Measurements from ENCODE around the gene SYTL2.
A peak's percentile ranks its signal among the peaks of the same experiment; 100 is the strongest.
"Not testable (repeated sequence)": the region's sequence is repeated elsewhere in the genome, so short reads cannot be mapped to it uniquely, and the experiment has no call there.

Gene SYTL2, protein sequence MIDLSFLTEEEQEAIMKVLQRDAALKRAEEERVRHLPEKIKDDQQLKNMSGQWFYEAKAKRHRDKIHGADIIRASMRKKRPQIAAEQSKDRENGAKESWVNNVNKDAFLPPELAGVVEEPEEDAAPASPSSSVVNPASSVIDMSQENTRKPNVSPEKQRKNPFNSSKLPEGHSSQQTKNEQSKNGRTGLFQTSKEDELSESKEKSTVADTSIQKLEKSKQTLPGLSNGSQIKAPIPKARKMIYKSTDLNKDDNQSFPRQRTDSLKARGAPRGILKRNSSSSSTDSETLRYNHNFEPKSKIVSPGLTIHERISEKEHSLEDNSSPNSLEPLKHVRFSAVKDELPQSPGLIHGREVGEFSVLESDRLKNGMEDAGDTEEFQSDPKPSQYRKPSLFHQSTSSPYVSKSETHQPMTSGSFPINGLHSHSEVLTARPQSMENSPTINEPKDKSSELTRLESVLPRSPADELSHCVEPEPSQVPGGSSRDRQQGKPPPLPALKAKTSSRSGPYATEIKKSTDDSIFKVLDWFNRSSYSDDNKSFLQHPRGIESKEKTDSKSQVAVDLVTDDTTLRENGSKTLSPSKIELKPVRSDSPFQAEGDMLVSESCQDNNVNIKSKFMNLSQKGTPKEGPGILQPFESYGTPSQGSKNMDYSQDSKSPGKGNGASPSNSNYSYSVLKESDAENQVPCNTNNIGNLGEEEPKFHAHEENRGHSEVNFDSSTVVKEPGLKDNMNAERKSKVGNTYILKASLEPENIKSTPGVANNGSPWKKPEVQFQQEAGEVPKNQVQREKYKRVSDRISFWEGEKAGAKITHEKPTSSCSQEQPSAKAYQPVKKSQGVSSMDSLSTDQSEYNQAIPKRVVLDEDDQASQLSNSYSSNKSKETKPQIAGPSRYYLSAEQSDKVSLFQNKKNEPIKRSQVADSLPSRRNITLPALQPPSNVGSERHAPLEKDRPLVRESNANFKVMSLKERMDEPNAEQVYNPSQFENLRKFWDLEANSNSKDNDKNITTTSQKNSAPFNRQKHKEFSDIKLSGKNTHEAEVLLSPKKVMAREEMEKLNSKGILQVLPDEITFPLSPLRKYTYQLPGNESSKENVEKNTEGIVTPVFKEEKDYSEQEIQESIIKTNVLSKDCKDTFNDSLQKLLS (N-terminal part only)

GRCh38 chr11:85810871-85811611 is at the start of gene SYTL2:
SYTL2 (minus strand) TSS chr11:85811141; CDS start chr11:85757725, 53,416 bp downstream.
- peak; percentile 89 for DNase-seq

DNA sequence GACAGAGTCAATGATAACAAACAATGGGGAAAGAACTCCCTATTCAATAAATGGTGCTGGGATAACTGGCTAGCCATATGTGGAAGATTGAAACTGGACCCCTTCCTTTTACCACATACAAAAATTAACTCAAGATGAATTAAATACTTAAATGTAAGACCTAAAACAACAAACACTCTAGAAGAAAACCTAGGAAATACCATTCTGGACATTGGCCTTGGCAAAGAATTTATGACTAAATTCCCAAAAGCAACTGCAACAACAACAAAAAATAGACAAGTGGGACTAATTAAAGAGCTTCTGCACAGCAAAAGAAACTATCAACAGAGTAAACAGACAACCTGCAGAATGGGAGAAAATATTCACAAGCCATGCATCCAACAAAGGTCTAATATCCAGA is 48.6 kb upstream of the SYTL2 start:
- DNase-seq = not testable (repeated sequence)

DNA sequence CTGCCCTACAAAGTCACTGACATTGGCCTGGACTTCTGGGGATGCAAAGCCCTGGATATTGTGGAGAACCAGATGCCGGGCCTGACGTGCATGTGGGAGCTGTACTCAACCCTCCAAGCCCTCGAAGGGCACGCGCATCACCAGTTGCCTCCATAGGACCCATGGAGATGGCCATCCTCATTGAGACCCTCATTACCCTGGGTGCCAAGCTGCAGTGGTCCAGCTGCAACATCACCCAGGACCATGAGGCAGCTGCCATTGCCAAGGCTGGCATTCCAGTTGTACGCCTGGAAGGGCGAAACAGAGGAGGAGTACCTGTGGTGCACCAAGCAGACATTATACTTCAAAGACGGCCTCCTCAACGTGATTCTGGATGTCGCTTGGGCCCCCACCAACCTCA is 46.2 kb upstream of the SYTL2 start:
- DNase-seq = no peak

- DNase-seq = no peak
Observed at GRCh38 chr11:85855341-85855656, 44.4 kb upstream of the SYTL2 start, which contains the start of gene CCDC83. CCDC83 (plus strand) TSS chr11:85855383; CDS start chr11:85865124, 9,741 bp downstream.

- DNase-seq = peak; percentile 99
Observed at GRCh38 chr11:85854557-85855340, 43.8 kb upstream of the SYTL2 start.

GRCh38 chr11:85854212-85854556 is 43.2 kb upstream of the SYTL2 start:
- DNase-seq = no peak

GRCh38 chr11:85853541-85853940 is 42.6 kb upstream of the SYTL2 start:
- not testable (repeated sequence) for DNase-seq

DNA sequence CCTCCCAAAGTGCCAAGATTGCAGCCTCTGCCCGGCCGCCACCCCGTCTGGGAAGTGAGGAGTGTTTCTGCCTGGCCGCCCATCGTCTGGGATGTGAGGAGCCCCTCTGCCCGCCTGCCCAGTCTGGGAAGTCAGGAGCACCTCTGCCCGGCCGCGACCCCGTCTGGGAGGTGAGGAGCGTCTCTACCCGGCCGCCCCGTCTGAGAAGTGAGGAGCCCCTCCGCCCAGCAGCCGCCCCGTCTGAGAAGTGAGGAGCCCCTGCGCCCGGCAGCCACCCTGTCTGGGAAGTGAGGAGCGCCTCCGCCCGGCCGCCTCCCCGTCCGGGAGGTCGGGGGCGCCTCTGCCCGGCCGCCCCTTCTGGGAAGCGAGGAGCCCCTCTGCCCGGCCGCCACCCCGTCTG is 41.8 kb upstream of the SYTL2 start:
- not testable (repeated sequence) for DNase-seq

DNA sequence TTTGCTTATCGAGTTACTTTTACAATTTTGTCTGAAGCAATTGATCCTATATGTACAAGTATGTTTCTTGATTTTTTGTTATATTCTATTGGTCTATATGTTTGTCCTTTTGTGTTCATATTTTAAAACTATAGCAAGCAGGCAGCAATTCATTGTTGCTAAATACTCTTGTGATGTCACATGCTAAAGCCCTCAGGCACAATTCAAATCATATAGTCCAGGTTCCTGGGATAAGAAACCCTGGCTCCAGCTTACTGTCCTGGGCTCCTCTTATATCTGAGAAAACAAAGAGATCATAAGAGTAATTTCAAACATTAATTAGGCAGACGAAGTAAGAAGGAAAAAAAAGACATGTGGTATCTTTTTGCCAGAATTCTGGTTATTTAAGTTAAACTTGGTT is 37.6 kb upstream of the SYTL2 start:
- no peak for DNase-seq

- DNase-seq = no peak
Observed at GRCh38 chr11:85848006-85848405, 37.1 kb upstream of the SYTL2 start.

- no peak for DNase-seq
Observed at GRCh38 chr11:85847436-85847835, 36.5 kb upstream of the SYTL2 start.

GRCh38 chr11:85845124-85845631 is 34.2 kb upstream of the SYTL2 start:
- no peak for DNase-seq

DNA sequence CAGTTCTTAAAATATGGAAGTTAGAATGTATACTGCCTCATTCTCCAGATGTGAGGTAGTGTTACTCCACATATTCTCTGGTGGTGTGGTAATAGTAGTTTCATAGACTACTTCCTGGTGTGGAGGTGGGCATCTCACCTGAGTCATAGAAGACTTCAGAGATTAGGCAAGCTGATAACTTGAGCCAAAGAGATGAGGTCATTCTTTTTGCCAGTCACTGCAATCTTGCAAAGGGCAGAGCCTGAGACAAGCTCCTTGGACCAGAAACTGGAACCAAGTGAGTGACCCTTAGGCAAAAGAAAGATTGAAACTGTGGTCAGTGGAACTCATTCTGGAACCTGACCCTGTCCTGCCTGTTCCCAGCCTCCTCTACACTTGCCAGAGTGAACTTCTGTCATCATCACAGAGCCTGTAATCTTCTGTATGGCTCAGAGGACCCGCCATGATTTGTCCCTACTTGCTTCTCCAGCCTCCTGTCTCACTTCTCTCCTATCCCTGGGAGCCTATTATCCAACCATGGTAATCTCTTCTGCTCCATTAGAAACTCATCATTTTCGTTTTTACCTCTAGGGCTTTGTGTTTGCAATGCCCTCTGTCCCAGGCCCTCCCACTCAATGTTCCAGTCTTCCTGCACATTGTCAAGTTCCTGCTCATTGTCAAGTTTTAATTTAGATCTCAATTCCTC is 33.6 kb upstream of the SYTL2 start:
- no peak for DNase-seq

DNA sequence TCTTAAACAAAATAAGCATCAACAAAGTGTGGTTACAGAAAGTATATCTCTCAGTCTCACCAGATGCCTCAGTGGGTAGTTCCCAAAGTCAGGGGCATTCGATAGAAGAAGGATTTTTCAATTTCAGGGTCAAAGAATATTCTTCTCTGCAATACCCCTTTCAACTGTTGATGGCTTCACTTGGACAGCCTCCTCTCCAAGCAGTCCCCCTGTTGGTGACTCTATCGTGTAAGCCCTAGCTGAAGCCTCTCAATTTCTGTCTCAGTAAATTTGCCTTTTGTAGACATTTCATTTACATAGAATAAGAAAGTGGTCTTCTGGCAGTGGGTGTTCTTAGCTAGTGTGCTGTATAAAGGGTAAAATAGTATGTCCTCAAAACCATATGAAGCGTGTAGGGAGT is 33.0 kb upstream of the SYTL2 start:
- no peak for DNase-seq

DNA sequence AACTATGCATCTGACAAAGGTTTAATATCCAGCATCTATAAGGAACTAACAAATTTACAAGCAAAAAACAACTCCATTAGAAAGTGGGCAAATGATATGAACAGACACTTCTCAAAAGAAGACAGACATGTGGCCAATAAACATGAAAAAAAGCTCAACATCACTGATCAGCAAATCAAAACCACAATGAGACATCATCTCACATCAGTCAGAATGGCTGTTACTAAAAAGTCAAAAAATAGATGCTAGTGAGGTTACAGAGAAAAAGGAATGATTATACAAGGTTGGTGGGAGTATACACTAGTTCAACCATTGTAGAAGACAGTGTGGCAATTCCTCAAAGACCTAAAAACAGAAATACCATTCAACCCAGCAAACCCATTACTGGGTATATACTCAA is 30.0 kb upstream of the SYTL2 start:
- not testable (repeated sequence) for DNase-seq

- DNase-seq = no peak
Observed at GRCh38 chr11:85835729-85836128, 24.8 kb upstream of the SYTL2 start.

- no peak for DNase-seq
Observed at GRCh38 chr11:85835263-85835662, 24.3 kb upstream of the SYTL2 start.

GRCh38 chr11:85831050-85831449 is 20.1 kb upstream of the SYTL2 start:
- no peak for DNase-seq

DNA sequence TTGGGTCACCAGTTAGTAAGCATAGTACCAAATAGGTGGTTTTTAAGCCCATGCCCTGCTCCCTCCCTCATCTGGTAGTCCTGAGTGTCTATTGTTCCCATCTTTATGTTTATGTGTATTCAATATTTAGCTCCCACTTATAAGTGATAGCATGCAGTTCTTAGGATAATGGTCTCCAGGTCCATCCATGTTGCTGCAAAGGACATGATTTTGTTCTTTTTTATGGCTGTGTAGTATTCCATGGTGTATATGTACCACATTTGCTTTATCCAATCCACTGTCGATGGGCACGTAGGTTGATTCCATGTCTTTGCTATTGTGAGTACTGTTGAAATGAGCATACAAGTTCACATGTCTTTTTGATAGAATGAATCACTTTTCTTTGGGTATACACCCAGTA is 18.2 kb upstream of the SYTL2 start:
- DNase-seq = no peak

DNA sequence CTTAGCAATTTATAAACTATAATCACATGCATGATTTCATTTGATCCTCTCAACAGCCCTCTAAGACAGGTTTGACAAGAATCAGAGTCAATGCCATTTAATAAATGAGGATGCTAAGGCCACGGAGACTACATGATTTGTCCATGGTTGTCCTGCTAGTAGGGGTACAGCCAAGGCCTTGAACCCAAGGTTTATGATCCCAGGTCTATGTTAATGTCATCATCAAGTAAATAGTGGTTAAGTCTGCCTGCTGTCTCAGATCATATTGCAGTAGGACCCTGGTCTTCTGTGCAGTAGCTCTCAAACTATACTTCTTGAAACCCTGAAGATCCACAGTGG is 17.7 kb upstream of the SYTL2 start:
- DNase-seq = no peak

Data from activated CD8-positive, alpha-beta memory T cell treated with anti-CD3 and anti-CD28 coated beads for 24 hours (primary cell).